HepG2 (cell line): ENCODE measurements around the gene STX10. TPM values are rescaled to one million over a fixed set of nuclear protein-coding genes. Genes with fewer than 3 reads are reported as not detected.

ENCODE experiments used
- CEBPG ChIP-seq: IDR thresholded peaks from 2 replicates; pipeline ENCODE4 v1.6.1; 2016
- MIER3 ChIP-seq: IDR thresholded peaks from 2 replicates; pipeline ENCODE4 v1.6.1; 2016; ENCODE audit warnings: missing compliant biosample characterization, borderline replicate concordance
- MLLT10 ChIP-seq: sonication (generic); formaldehyde crosslinking; IDR thresholded peaks from 2 replicates; pipeline ENCODE4 v1.4.0; 2020; ENCODE audit warnings: missing genetic modification reagents
- PLRG1 ChIP-seq: fragments of 450-650 bp; conservative IDR thresholded peaks from 2 replicates; pipeline ENCODE4 v1.6.1; 2016
- TSC22D2 ChIP-seq: sonication (generic); formaldehyde crosslinking; IDR thresholded peaks from 2 replicates; pipeline ENCODE4 v1.5.1; 2020; ENCODE audit warnings: missing genetic modification reagents, mild to moderate bottlenecking, borderline replicate concordance
- ZBTB20 ChIP-seq: sonication (generic); formaldehyde crosslinking; IDR thresholded peaks from 2 replicates; pipeline ENCODE4 v1.8.1; 2023; ENCODE audit warnings: missing genetic modification reagents, low read depth, mild to moderate bottlenecking, borderline replicate concordance
- ZKSCAN5 ChIP-seq: sonication (generic); formaldehyde crosslinking; IDR thresholded peaks from 2 replicates; pipeline ENCODE4 v1.5.1; 2020; ENCODE audit warnings: mild to moderate bottlenecking, missing genetic modification reagents
- ZNF256 ChIP-seq: sonication (generic); formaldehyde crosslinking; conservative IDR thresholded peaks from 2 replicates; pipeline ENCODE4 v1.4.0; 2020; ENCODE audit warnings: missing genetic modification reagents
- ZNF7 ChIP-seq: IDR thresholded peaks from 2 replicates; pipeline ENCODE4 v1.6.1; 2016; ENCODE audit warnings: missing biosample characterization, missing genetic modification reagents
- ZNF780A ChIP-seq: sonication (generic); formaldehyde crosslinking; IDR thresholded peaks from 2 replicates; pipeline ENCODE4 v1.8.0; 2022; ENCODE audit warnings: mild to moderate bottlenecking, missing genetic modification reagents, moderate library complexity
- polyA plus RNA-seq, 8 experiments: library from polyadenylated mRNA; depleted of rRNA in 3 of 8; stranded (reverse) in 7 of 8; unstranded in 1 of 8; fragments of >200 nt; fragmentation: Illumina TruSeq in 4 of 8; extraction: Trizol in 4 of 8; gene quantifications; 2 replicates each; pipeline versions ENCODE4 v1.2.1 to v1.2.3, GENCODE V29; 2011 to 2016; ENCODE audit warnings: low read depth in 4 of 8, missing spikeins in 1 of 8, mixed read lengths in 1 of 8; ENCODE audit not compliant: insufficient read depth in 1 of 8
- total RNA-seq, 5 experiments: library from RNA; depleted of rRNA; stranded (reverse); fragments of >200 nt; fragmentation: Illumina TruSeq; extraction: Trizol; gene quantifications; 2 replicates each; pipeline ENCODE4 v1.2.3, GENCODE V29; 2016; ENCODE audit warnings: low read depth in 1 of 5
- TF ChIP-seq, protein P1 (sequence below): sonication (generic); formaldehyde crosslinking; IDR thresholded peaks from 2 replicates; pipeline ENCODE4 v1.5.1; 2020; ENCODE audit warnings: mild to moderate bottlenecking, missing genetic modification reagents, moderate library complexity
- TF ChIP-seq, protein P2 (sequence below): sonication (generic); formaldehyde crosslinking; IDR thresholded peaks from 2 replicates; pipeline ENCODE4 v1.4.0; 2020; ENCODE audit warnings: mild to moderate bottlenecking, missing genetic modification reagents
- TF ChIP-seq, protein P3 (sequence below), 2 experiments: sonication (generic) in 1 of 2; formaldehyde crosslinking in 1 of 2; IDR thresholded peaks; 2 replicates each; pipeline versions ENCODE4 v1.4.0 to v1.6.1; 2018 to 2020; ENCODE audit warnings: missing genetic modification reagents in 2 of 2, borderline replicate concordance in 1 of 2, low read depth in 1 of 2, mild to moderate bottlenecking in 1 of 2, missing biosample characterization in 1 of 2
- TF ChIP-seq, protein P4 (sequence below): sonication (generic); formaldehyde crosslinking; IDR thresholded peaks from 2 replicates; pipeline ENCODE4 v1.4.0; 2020; ENCODE audit warnings: missing genetic modification reagents

Gene STX10
- total and polyA plus RNA-seq, 2 of the 13 experiments (the other 11 are each of a cell fraction or from before 2014, with no cell fraction given) = 47.9 to 66.4 TPM

DNA sequence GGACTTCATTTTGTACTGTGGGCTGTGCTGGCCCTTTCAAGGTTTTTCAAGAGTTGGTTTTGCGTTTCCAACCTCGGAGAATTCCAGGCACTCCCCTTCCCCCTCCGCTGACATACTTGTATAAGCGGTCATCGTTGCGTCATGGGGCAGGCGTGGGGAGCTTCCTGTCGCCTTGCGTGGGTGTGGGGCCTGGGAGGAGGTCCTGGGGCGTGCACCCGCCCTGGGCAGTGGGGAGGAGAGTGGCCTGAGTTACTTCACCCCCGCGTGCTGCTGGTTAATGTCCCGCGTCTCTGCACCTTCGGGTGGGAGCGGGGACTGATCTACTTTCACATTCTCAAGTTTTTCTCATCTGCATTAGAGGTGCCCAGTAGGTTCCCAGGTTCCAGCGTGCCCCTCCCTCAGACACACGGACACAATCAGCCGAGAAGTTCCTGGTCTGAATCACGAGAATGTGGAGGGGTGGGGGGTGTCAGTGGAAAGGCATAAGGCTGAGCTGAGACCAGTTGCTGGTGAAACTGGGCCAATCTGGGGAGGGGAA is 4.1 kb upstream of the STX10 start (continued):
- TF ChIP-seq, protein P1, sequence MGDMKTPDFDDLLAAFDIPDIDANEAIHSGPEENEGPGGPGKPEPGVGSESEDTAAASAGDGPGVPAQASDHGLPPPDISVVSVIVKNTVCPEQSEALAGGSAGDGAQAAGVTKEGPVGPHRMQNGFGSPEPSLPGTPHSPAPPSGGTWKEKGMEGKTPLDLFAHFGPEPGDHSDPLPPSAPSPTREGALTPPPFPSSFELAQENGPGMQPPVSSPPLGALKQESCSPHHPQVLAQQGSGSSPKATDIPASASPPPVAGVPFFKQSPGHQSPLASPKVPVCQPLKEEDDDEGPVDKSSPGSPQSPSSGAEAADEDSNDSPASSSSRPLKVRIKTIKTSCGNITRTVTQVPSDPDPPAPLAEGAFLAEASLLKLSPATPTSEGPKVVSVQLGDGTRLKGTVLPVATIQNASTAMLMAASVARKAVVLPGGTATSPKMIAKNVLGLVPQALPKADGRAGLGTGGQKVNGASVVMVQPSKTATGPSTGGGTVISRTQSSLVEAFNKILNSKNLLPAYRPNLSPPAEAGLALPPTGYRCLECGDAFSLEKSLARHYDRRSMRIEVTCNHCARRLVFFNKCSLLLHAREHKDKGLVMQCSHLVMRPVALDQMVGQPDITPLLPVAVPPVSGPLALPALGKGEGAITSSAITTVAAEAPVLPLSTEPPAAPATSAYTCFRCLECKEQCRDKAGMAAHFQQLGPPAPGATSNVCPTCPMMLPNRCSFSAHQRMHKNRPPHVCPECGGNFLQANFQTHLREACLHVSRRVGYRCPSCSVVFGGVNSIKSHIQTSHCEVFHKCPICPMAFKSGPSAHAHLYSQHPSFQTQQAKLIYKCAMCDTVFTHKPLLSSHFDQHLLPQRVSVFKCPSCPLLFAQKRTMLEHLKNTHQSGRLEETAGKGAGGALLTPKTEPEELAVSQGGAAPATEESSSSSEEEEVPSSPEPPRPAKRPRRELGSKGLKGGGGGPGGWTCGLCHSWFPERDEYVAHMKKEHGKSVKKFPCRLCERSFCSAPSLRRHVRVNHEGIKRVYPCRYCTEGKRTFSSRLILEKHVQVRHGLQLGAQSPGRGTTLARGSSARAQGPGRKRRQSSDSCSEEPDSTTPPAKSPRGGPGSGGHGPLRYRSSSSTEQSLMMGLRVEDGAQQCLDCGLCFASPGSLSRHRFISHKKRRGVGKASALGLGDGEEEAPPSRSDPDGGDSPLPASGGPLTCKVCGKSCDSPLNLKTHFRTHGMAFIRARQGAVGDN (CRISPR knock-in tag) = peak; percentile 50
- TF ChIP-seq, protein P2, sequence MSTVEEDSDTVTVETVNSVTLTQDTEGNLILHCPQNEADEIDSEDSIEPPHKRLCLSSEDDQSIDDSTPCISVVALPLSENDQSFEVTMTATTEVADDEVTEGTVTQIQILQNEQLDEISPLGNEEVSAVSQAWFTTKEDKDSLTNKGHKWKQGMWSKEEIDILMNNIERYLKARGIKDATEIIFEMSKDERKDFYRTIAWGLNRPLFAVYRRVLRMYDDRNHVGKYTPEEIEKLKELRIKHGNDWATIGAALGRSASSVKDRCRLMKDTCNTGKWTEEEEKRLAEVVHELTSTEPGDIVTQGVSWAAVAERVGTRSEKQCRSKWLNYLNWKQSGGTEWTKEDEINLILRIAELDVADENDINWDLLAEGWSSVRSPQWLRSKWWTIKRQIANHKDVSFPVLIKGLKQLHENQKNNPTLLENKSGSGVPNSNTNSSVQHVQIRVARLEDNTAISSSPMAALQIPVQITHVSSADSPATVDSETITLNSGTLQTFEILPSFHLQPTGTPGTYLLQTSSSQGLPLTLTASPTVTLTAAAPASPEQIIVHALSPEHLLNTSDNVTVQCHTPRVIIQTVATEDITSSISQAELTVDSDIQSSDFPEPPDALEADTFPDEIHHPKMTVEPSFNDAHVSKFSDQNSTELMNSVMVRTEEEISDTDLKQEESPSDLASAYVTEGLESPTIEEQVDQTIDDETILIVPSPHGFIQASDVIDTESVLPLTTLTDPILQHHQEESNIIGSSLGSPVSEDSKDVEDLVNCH (CRISPR knock-in tag) = no peak
- TF ChIP-seq, protein P3, sequence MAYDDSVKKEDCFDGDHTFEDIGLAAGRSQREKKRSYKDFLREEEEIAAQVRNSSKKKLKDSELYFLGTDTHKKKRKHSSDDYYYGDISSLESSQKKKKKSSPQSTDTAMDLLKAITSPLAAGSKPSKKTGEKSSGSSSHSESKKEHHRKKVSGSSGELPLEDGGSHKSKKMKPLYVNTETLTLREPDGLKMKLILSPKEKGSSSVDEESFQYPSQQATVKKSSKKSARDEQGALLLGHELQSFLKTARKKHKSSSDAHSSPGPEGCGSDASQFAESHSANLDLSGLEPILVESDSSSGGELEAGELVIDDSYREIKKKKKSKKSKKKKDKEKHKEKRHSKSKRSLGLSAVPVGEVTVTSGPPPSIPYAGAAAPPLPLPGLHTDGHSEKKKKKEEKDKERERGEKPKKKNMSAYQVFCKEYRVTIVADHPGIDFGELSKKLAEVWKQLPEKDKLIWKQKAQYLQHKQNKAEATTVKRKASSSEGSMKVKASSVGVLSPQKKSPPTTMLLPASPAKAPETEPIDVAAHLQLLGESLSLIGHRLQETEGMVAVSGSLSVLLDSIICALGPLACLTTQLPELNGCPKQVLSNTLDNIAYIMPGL (CRISPR knock-in tag; IDR thresholded peaks at IDR 0.05; ENCODE audit: borderline replicate concordance in 1 of 2, low read depth in 1 of 2) = 0 out of 4 replicates have a peak, but pooled peaks of 1 of the 2 experiments have one; percentile 8
- TF ChIP-seq, protein P4, sequence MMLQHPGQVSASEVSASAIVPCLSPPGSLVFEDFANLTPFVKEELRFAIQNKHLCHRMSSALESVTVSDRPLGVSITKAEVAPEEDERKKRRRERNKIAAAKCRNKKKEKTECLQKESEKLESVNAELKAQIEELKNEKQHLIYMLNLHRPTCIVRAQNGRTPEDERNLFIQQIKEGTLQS = peak; percentile 89
- TF ChIP-seq TSC22D2 (CRISPR knock-in tag) = no peak
- no peak for TF ChIP-seq ZNF256 (CRISPR knock-in tag)
- no peak for TF ChIP-seq ZNF7
- TF ChIP-seq ZBTB20 (CRISPR knock-in tag) = no peak
- TF ChIP-seq ZKSCAN5 (CRISPR knock-in tag) = no peak
- no peak for TF ChIP-seq PLRG1
- no peak for TF ChIP-seq MIER3 (CRISPR knock-in tag)
- no peak for TF ChIP-seq ZNF780A
- TF ChIP-seq CEBPG = peak; percentile 88
- no peak for TF ChIP-seq MLLT10 (CRISPR knock-in tag)
